Stimulated activated CD8-positive, alpha-beta memory T cell treated with anti-CD3 and anti-CD28 coated beads, Interleukin-12 subunit alpha, Interleukin-12 subunit beta, amount 100 ng/mL, for 1 hour (primary cell): ENCODE data around the gene SPOP.
A peak's percentile ranks its signal among the peaks of the same experiment; 100 is the strongest.
"Not testable (repeated sequence)": the region's sequence is repeated elsewhere in the genome, so short reads cannot be mapped to it uniquely, and the experiment has no call there.

Experiments
- DNase-seq: peaks from one replicate; pipeline ENCODE4 v3.0.0-alpha.2; 2020; ENCODE audit warnings: low read depth

Gene SPOP

DNA sequence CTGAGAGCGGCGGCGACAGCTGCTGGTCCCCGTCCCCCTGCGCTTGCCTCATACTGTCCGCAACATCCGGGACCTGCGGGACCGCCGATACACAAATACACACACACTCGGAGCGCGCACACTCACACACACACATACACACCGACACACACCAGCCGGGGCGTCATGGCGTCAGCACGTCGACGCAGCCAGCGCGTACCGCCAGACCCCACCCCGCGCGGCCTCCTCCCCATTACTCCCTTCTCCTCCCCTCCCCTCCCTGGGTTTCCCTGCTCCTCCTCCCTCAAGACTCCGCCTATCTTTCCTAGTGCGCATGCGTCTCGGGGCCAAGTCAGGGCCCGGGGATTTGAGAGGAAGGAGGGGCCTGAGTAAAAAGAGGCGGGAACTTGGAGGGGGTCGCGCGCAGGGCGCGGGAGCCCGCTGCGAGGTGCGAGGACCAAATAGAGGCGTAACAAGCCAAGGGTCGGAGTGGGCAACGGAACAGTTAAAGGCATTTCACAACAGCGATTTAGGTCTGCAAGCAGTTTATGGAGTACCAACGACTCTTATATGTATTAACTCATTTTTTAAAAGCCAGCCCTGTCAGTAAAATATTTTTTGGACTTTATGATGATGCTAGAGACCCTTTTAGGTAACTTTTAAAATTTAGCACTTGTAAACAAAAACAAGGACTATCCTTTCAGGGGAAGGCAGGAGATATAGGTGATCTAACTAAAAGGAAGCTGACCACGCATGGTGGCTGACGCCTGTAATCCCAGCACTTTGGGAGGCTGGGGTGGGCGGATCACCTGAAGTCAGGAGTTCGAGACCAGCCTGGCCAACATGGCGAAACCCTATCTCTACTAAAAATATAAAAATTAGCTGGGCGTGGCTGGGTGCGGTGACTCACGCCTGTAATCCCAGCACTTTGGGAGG lies at the start of gene SPOP:
Gene SPOP (minus strand): TSS at position 165 of the 915 bp plus-strand sequence. CDS start 55,287 bp downstream, outside the sequence.
- DNase-seq, result peak; percentile 99

DNA sequence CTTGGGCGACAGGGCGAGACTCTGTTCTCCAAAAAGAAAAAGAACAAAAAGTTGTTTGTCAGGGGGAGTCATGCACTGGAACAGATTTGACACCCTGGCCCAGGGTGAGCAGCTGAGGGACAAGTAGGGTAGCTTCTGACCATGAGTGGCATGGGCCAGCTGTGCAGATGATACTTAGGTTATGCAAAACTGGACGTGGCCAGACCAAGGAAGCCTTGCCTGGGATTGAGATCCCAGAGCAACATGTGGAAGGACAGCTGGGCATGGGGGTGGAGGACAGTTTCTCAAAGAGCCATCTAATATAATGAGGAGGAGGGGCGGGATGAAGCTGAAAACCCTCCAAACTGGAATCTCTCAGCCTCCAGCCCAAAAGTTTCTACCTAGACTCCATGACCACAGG lies 49.5 kb upstream of the SPOP start:
- DNase-seq, result no peak

DNA sequence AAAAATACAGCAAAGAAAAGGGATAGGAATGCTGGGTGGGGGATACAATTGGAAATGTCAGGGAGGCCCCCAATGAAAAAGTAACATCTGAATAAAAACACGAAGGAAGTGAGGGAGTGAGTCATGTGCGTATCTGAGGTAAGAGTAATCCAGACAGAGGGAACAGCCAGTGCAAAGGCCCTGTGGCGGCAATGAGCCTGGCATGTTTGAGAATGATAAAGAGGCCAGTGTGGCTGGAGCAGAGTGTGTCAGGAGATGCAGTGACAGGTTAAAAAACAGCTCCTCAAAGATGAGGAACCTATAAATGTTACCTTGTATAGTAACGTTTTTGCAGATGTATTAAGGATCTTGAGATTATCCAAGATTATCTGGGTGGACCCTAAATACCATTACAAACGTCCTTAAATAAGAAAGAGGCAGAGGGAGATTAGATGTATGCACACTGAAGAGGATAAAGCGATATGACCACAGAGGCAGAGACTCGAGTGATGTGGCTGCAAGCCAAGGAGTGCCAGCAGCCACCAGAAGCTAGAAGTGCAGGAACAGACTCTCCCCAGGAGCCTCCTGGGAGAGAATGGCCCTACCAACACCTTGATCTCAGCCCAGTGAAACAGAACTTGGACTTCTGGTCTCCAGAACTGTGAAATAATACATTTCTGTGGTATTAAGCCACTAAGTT lies 47.7 kb upstream of the SPOP start:
- no peak for DNase-seq

DNA sequence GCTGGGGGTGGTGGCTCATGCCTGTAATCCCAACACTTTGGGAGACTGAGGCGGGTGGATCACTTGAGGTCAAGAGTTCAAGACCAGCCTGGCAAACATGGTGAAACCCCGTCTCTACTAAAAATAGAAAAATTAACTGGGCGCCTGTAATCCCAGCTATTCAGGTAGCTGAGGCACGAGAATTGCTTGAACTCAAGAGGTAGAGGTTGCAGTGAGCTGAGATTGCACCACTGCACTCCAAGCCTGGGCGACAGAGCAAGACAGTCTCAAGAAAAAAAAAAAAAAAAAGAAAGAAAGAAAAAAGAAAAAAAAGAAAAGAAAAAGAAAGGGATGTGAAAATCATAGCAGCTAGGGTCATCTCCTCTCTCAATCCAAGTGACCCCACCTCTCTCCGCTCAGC lies 46.7 kb upstream of the SPOP start:
- DNase-seq, result not testable (repeated sequence)

DNA sequence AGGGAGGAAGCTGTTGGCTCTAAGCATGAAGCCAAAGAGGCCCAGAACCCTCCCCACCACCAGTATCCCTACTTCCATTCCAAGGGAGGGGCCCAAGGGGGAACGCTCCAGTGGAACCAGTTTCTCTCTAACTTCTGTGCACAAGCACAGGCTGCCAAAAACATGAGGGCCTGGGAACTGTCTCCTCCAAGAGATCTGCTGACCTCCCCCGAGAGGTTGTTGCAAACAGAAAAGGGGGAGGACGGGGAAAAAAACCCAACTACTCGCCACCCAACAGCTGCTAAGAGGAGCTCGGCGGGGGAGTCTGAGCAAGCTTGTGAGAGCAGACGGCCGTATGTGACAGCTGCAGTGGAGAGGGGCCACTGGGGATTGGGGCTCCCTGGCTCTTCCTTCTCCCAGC lies 45.5 kb upstream of the SPOP start:
- no peak for DNase-seq

DNA sequence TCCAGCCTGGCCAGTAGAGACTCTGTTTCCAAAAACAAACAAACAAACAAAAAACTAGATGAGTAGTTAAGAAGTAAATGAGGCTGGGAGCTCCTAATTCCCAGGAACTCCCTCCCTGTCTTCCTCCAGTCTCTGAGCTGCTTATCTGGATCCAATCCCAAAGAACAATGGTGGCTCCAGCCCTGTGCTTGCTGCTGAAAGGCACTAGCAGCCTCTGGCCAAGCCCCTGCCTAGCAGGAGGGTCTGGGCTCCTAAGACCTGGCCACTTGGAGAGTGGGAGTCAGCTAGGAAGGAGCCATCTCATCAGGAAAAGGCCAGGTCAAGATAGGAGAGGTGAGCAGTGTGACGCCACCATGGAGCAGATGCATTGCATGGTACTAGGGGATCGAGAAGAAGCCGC lies 44.2 kb upstream of the SPOP start:
- no peak for DNase-seq

DNA sequence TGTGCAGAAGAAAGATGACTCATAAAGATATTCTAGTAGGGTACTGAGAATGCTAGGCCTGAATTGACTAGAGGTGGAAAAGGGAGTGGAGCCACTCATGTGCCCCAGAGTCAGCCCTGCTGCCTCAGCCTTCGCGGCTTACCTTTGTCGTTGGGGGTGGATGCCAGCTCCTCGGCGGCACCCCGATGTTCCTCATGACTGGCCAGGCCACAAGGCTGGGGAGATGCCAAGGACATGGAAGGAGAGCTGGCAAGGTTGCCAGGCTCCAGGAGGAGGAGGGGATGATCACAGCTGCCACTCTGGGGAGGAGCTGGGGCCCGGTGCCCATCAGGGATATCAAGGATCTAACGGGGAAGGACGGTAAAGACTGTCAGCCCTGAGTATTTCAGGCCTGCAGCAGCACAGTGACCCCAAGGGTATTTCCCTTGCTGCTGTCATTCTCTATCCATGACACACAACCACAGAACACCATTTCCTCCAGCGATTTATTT lies 39.5 kb upstream of the SPOP start:
- DNase-seq, result no peak

DNA sequence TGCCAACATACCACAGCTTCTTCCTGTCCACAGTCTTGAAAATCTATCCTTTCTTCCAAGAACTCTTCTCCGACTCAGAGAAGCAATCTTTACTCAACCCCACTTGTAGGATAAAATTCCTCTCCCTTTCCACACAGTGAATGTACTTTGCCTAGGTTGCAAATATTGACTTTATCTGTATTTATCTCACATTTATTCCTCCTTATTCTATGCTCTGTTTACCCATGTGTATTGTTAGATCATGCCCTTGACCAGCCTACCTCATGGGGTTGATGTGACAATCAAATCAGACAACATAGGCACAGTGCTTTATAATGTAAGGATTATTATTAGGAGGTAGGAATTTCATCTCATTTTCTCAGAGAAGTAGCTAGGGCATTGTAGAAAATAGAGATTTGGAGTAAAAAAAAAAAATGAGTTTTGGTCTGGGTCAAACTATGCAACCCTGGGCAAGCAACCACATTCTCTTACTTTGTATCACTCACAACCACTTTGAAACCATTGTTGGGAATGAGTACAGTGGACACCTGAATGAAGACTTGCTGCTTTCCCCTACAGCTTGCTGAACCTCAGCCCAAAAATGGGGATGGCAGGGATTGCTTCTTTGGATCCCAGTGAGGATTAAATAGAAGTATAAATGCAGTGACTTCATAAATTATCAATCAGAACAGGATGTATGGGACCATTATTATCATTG lies 38.9 kb upstream of the SPOP start:
- DNase-seq, result no peak

DNA sequence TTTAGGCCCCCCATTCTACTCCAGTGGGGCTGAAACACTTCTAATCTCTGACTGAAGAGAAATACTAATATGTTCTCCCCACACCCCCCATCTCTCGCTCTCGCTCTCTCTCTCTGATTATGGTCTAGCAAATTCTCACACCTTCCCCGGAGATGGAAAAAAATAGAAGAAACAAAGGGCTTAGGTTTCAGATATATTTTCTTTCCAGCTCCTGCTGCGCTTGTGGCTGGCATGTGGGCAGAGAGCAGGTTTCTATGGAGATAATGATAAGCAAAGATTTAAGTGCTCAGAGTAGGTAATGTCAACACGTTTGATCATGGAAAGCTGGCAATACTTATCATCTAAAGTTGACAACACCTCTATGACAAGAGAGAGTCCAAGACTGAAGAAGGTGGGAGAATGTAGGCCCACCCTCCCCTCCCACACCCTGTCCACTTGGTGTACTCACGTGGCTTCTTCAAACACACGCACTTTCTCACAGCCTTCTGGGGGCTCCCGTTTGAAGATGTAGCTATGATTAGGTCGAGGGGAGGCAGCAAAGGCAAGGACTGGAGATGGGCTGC lies 37.9 kb upstream of the SPOP start:
- DNase-seq, result no peak

DNA sequence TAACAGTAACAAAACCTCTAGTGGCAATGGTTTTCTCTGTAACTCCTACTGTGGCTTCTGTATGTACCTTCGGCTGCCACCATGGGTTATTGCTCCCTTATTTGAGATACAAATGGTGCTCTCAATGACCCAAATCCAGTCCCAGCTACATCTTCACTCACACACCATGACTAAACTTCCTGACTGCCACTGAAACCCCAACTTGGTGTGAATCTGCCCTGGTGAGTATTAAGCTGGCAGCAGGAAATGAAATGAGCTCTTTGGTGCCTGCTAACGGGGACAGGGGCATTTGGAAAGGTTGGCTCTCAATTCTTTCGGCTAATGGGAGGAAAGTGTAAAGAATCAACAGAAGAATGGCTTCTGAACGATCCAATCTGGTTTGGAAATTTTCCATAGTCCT lies 37.3 kb upstream of the SPOP start:
- DNase-seq, result no peak

DNA sequence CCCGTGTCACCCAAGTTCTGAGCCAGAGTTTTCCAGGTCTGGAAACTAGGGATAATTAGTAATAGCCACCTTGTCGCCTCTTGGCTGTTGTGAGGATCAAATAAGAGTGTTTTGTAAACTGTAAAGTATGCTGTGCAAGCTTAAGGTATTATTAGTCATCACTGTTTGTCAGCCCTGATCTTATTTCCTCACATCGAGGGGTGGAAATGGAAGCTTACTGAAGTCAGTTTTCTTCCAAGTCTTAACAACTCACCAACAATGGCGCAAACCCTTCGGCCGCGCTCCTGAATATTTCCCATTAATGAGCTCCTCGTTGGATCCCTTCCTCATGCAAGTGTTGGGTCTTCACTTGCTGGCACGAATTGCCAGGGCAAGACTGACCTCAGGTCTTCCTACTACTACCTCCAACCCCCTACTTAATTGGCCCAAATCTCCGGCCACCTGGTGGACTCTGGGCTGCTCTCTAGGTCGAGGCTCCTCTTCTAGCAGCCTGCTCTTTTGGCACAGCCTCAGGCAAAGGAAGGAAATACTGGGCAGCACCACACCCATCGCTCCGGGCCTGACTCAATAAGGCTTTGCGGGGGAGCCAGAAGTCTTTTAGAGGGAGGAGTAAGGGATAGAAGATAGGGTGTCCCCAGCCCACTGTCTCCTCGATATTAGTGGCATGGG lies 30.8 kb upstream of the SPOP start:
- no peak for DNase-seq

DNA sequence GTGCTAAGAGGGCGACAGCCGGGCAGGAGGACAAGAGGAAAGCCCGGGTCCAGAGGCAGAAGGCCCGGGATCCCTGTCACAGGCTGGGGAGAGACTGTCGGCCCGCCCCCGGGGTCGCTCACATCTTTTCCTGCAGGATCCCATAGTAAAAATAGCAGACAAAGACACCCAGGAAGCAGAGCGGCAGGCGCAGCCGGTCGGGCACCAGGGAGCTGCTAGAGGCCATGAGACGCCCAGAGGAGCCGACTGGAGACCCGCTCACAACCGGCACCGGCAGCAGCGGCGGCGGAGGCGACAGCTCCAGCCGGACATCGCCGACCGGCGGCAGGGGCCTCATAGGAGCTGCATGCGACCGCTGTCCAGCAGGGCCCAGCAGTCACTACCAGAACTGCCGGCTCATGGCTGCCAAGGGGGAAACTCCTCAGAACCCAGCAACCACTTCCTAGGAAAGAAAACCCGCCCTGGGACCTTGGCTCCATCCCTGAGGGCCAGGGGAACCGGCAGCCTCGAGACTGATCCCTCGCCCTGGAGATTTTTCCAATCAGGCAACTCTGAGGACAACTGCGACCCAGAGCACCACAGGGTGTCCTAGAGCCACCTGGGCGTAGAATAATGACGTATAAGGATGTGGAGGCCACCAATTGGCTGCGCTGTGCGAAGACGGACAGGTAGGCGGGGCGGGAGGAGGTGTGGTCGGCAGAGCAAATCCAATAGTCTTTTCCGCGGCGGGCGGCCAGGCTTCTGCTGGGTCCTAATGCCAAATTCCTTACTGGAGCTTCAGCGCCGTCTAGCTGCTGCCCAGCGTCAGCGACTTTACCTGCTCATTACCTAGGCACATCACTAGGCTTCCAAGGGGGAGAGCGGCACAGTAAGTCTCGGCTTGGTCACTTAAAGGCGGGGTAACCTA lies 30.0 kb upstream of the SPOP start, which contains the start of gene SLC35B1:
Gene SLC35B1 (minus strand): TSS at position 357 of the 907 bp plus-strand sequence. CDS start 131 bp downstream, at position 226.
- peak; percentile 97 for DNase-seq

DNA sequence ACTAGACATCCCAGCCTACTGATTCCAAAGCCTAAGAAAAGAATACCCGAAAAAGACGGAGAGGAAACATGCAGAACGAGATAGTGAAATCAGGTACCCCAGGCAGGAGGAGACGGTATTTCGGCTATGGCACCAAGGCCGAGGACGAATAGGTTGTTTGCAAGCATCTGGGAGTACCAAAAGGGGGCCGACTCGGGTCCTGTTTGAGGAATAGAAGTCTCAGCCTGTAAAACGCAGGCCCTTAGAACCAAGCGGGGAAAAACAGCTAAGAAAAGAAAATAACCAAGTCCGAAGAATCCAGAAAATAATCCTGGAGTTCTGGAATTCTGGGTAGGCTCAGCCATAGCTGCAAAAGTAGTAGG lies 29.3 kb upstream of the SPOP start:
- no peak for DNase-seq

DNA sequence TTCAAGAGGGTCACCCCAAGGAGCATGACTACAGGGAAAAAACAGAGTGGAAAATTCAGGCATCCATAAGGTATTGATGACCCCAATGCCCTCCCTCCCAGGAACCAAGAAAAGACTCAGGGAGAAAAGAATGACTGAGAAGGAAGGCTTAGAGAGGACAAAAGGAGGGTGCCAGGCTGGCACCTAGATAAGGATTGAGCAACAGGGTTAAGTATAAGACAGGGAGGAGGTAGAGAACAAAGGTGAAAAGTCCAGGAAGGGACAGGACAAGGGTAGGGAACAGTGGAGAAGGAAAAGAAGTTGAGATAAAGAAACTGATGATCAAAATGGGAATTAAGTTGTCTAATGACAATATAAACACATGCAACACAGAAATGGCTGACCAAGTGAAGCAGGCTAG lies 27.4 kb upstream of the SPOP start:
- no peak for DNase-seq

DNA sequence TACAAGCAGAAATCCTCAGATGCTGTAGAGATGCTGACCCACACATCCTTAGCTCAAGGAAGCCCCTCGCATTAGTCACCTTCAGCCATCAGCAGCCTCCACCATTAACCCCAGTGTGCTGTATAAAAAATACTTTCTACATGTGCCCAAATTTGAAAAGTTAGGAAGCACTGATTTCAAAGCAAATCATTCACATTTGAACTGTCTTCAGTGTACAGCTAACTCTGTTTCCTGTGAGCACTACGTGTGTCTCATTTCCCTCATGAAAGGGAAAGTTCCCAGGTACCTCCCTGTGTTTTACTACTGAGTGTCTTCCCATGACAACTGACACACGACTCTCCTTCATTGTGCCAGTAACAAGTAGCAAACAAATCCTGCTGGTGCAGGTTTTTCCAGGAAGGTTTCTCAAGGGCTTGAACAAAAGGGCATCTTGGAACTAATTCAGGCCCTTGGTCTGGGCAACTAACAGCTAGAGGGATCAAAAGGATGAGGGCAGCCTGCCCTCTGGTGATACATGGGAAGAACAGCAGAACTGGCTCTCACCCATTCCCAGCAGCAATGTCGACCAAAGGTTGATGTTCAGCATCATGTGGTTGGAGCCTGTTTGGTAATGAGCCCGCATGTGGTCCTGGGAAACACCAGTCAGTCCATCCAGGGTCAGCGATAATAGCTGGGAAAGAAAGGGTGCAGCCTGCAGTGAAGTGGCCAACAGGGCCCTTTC lies 25.8 kb upstream of the SPOP start:
- DNase-seq, result no peak

DNA sequence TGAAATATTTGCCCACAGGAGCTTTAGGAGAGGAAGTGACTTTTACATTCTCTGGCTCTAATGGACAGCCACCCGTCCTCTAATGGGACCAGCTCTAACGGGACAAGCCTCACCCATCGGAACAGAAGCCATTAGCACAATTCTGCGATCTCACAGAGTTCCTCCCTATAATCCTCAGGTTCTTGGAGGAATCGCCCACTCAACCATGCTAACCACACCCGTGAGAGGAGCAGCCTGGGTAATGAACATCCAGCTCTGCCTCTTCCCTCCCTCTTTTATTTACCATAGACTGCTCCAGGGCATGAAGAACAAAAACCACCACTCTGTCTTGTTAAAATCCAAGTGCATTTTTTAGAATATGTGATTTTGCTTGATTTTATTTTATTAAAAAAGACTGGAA lies 23.1 kb upstream of the SPOP start:
- DNase-seq, result no peak

DNA sequence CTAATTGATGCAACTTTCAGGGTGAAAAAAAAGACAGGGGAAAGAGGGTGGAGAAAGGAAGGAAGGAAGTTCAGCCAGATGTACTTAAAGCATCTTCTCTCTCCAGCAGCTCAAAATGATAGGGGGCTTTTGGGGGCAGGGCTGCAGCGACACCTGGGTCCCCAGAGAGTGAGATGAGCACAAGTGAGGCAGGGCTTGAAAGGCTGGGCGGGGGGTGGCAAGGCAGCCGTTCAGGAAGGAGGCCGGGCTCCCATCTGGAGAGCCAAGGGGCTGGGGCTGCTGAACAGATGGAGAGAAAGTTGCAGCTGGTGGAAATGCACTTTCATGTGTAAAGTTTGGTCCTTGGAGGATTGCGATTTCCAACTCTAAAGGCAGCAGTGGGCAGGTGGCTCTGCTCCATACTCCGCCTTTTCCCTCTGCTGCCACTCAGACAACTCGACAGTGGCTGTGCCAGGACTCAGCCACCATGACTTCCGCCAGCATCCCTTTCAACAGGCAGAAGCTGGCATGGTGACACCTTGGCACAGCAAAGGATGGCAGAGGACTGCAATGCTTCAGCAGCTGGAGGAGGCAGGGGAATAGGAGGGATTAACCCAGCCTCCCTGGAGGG lies 22.2 kb upstream of the SPOP start:
- DNase-seq, result no peak

DNA sequence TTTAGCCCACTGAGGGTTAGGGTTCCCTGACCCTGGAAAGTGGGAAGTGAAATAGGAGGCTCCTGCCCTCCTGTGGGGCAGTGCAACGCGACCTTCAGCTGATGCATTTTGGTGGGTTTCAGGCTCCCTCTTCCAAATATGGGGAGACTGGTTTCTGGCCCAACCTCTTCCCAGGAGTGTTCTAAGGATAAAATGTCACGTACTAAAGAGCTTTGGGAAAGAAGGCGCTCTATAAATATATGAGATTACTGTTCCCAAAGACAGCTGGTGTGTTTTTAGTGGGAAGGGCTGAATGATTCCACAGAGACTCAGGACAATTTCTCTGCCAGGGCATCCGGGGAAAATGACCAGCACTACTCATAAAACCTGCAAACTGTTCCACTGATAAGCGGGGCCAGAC lies 20.1 kb upstream of the SPOP start:
- DNase-seq, result no peak

DNA sequence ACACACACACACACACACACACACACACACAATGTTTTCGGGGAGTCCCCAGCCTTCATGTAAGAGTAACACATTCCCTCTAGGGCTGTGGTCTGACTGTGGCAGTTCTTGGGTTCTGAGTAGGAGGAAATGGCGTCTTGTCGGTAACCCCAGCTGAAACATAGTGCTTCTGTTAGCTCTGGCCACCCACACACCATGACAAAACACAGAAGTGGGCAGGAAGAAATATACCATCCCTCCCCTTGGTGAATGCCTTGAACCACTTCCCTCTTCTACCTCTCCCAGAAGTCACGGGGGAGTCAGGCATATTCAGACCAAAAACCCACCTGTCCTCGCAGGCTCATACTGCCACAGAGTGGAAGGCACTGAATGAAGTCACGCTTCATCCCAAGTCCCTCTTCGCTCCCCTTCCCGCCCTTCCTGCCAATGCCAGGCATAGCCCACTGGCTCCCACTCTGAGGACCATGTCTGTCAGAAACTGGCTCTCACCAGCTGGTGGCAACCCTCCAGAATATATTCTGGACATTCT lies 18.4 kb upstream of the SPOP start:
- DNase-seq, result no peak
